ENCODE results near the gene ST8SIA4. TPM values are rescaled to one million over a fixed set of nuclear protein-coding genes. Genes with fewer than 3 reads are reported as not detected.

Gene ST8SIA4
- total RNA-seq, 2 donors from 2014 or later: 2.6 to 6.2 TPM

GRCh38 chr5:100852988-100853449 is 50.1 kb downstream of the ST8SIA4 start:
- Histone ChIP-seq H3K4me1 (no peaks in the 10 kb centered on the region), H3K36me3 (no peaks in the 10 kb centered on the region), H3K9ac (ENCODE audit: low read depth in 2 of 2, low read length in 2 of 2) (no peak overlapping the region), H3K9me3 (no peaks in the 10 kb centered on the region), H3K27ac (no peak overlapping the region), H3K27me3 (no peaks in the 10 kb centered on the region), H3K4me3 (no peak overlapping the region)
- intact Hi-C loops (cut with DNase I): no loop called here
- DNase-seq: no peak
- no peak for TF ChIP-seq CTCF (IDR thresholded peaks at IDR 0.05)

- no peaks in the 10 kb centered on the region for H3K4me1 ChIP-seq
- H3K27ac ChIP-seq: no peak overlapping the region
- DNase-seq: no peak
- H3K4me3 ChIP-seq: no peak overlapping the region
- intact Hi-C loops (cut with DNase I): no loop called here
- H3K9ac ChIP-seq (ENCODE audit: low read depth in 2 of 2, low read length in 2 of 2): no peak overlapping the region
- H3K27me3 ChIP-seq: no peaks in the 10 kb centered on the region
- no peaks in the 10 kb centered on the region for H3K36me3 ChIP-seq
- no peaks in the 10 kb centered on the region for H3K9me3 ChIP-seq
- TF ChIP-seq CTCF (IDR thresholded peaks at IDR 0.05): no peak
Measured at GRCh38 chr5:100852051-100852450, 51.0 kb downstream of the ST8SIA4 start.

- intact Hi-C loops (cut with DNase I): no loop called here
- Histone ChIP-seq H3K9ac (ENCODE audit: low read depth in 2 of 2, low read length in 2 of 2) (no peak overlapping the region), H3K4me3 (no peak overlapping the region), H3K4me1 (no peaks in the 10 kb centered on the region), H3K27ac (no peak overlapping the region), H3K9me3 (no peaks in the 10 kb centered on the region), H3K27me3 (no peaks in the 10 kb centered on the region), H3K36me3 (no peaks in the 10 kb centered on the region)
- no peak for DNase-seq
- no peak for TF ChIP-seq CTCF (IDR thresholded peaks at IDR 0.05)
Measured at GRCh38 chr5:100846772-100847171, 56.3 kb downstream of the ST8SIA4 start.

- Histone ChIP-seq H3K9ac (ENCODE audit: low read depth in 2 of 2, low read length in 2 of 2) (no peak overlapping the region), H3K4me1 (no peaks in the 10 kb centered on the region), H3K36me3 (no peaks in the 10 kb centered on the region), H3K4me3 (no peak overlapping the region), H3K27ac (no peak overlapping the region), H3K27me3 (no peaks in the 10 kb centered on the region), H3K9me3 (no peaks in the 10 kb centered on the region)
- TF ChIP-seq CTCF (IDR thresholded peaks at IDR 0.05): no peak
- intact Hi-C loops (cut with DNase I): no loop called here
- DNase-seq: no peak
Measured at GRCh38 chr5:100842080-100842479, 61.0 kb downstream of the ST8SIA4 start.

GRCh38 chr5:100841358-100842076 is 61.6 kb downstream of the ST8SIA4 start:
- Histone ChIP-seq H3K9me3 (no peaks in the 10 kb centered on the region), H3K27ac (no peak overlapping the region)
- intact Hi-C loops (cut with DNase I): no loop called here

More at GRCh38 chr5:100841358-100842076, 61.6 kb downstream of the ST8SIA4 start:
- DNase-seq: no peak
- Histone ChIP-seq H3K27me3 (no peaks in the 10 kb centered on the region), H3K9ac (ENCODE audit: low read depth in 2 of 2, low read length in 2 of 2) (no peak overlapping the region), H3K36me3 (no peaks in the 10 kb centered on the region), H3K4me3 (no peak overlapping the region), H3K4me1 (no peaks in the 10 kb centered on the region)
- TF ChIP-seq CTCF (IDR thresholded peaks at IDR 0.05): no peak
